Heart left ventricle (tissue), 16 donors: ENCODE measurements around the gene TCFL5. TPM values are rescaled to one million over a fixed set of nuclear protein-coding genes. Genes with fewer than 3 reads are reported as not detected.

Source experiments
- ATAC-seq, 4 donors: fragments of 200-7000 bp; cut with Tn5 transposase; one replicate each; pipeline ENCODE4 v1.9.1; 2020 to 2022; ENCODE audit warnings: moderate library complexity in 4 of 4, mild to moderate bottlenecking in 3 of 4, moderate number of reproducible peaks in 1 of 4
- DNase-seq, 5 donors: peaks; one replicate each; pipeline ENCODE4 v3.0.0-alpha.2; 2020
- H3K27ac ChIP-seq, 12 donors: fragments of 200-600 bp; sonication (generic) in 4 of 12; one replicate each; pipeline versions ENCODE4 v1.5.0 to v1.8.0; 2016 to 2022; ENCODE audit warnings: mild to moderate bottlenecking in 2 of 12
- H3K27me3 ChIP-seq, 9 donors: fragments of 200-600 bp; sonication (generic) in 2 of 9; one replicate each; pipeline versions ENCODE4 v1.5.1 to v1.8.0; 2016 to 2022; ENCODE audit warnings: mild to moderate bottlenecking in 3 of 9
- H3K36me3 ChIP-seq, 9 donors: fragments of 200-600 bp; sonication (generic) in 2 of 9; one replicate each; pipeline versions ENCODE4 v1.5.0 to v1.8.0; 2018 to 2022; ENCODE audit warnings: mild to moderate bottlenecking in 2 of 9
- H3K4me1 ChIP-seq, 12 donors: fragments of 200-600 bp; sonication (generic) in 4 of 12; one replicate each; pipeline versions ENCODE4 v1.5.0 to v1.8.0; 2016 to 2022; ENCODE audit warnings: mild to moderate bottlenecking in 3 of 12
- H3K4me3 ChIP-seq, 12 donors: fragments of 200-600 bp; sonication (generic) in 4 of 12; one replicate each; pipeline versions ENCODE4 v1.5.0 to v1.8.0; 2017 to 2022; ENCODE audit warnings: mild to moderate bottlenecking in 9 of 12, moderate library complexity in 4 of 12
- H3K9me3 ChIP-seq, 12 donors: fragments of 200-600 bp; sonication (generic) in 4 of 12; one replicate each; pipeline versions ENCODE4 v1.5.0 to v1.8.0; 2016 to 2022; ENCODE audit warnings: mild to moderate bottlenecking in 1 of 12
- POLR2A ChIP-seq, 2 donors: fragments of 450-650 bp; IDR thresholded peaks; one replicate each; pipeline ENCODE4 v1.6.1; 2017; ENCODE audit warnings: antibody characterized with exemption in 2 of 2, mild to moderate bottlenecking in 2 of 2, moderate library complexity in 2 of 2
- WGBS, 4 donors: extraction: QIAGEN DNeasy Blood & Tissue Kit in 2 of 4; methylation state at CpG; one replicate each; pipeline versions ENCODE4 v1.1.5 to v1.1.7; 2013 to 2018; 5-methylcytosine and 5-hydroxymethylcytosine counted together
- intact Hi-C, 10 donors: fragments of 100-400 bp; cut with DNase I; formaldehyde crosslinking; loops; one replicate each; pipeline versions ENCODE4 v1.11.1 to v1.14.2; 2022
- polyA plus RNA-seq, 2 donors: library from polyadenylated mRNA; stranded (reverse); fragments of 200-250 nt; gene quantifications; one replicate each; pipeline ENCODE4 v1.2.3, GENCODE V29; 2013
- total RNA-seq, 9 donors: library from RNA; depleted of rRNA in 2 of 9; stranded (reverse); fragments of >200 nt in 2 of 9; fragmentation: NEBNext Ultra II Directional in 3 of 9; extraction: Animal tissue kit (Norgen Biotek cat#: 25700) in 3 of 9; gene quantifications; one replicate each; pipeline versions ENCODE4 v1.1.0 to v1.2.4, GENCODE V29; 2016 to 2023
- TF ChIP-seq, protein P1 (sequence below), 12 donors: fragments of 200-600 bp; sonication (generic) in 4 of 12; IDR thresholded peaks; one replicate each; pipeline versions ENCODE4 v1.5.0 to v1.8.0; 2018 to 2022; ENCODE audit warnings: antibody characterized with exemption in 12 of 12, mild to moderate bottlenecking in 5 of 12
- donor health status: ischemic (EF 13 %, LVEDD 7.1; RV severe dilation, severe dysfunction).
- donor health status: healthy with polysubstance abuse.
- donor health status: DM: no; HTN: yes; CAD: no.
- donor health status: DM: no; HTN: no; CAD: no.
- donor health status: ischemic (EF 25% LVEDD 6.9; RV normal size, moderate dysfunction).
- donor health status: ischemic (EF 25% LVEDD 5.7; RV mildly dilated, moderate dysfunction).
- donor health status: healthy.
- donor health status: DM: yes; HTN: yes; CAD: no.
- donor health status: ischemic (EF 35%, LVEDD 5.7; RV mildly dilated, moderate dysfunction).
- donor health status: nonischemic (EF 11% LVEDD 7.7; RV severe dilation, severe dysfunction).
- donor health status: DM: yes; HTN: yes; CAD: no.
- donor health status: PGD.
- donor health status: ischemic (EF 29% LVEDD 5.4; RV normal size, mild dysfunction).
- donor health status: nonischemic (EF 23%, LVEDD 6.1; RV moderate dilation, normal function).

TCFL5 gene
- total and polyA plus RNA-seq, 11 donors = 2.5 to 8.2 (median 5.9) TPM

GRCh38 chr20:62886709-62887058 lies 25.1 kb upstream of the TCFL5 start:
- 76 to 83% (median 81%) methylated on average over 5 to 7 of the region's 7 CpGs for WGBS, 4 donors
- Histone ChIP-seq H3K27ac (peak overlapping the region in 1 of 12 donors; percentile 58), H3K4me3 (no peak overlapping the region), H3K36me3 (peaks cover 10 to 73% (median 57%) of the 10 kb centered on the region in 9 donors), H3K9me3 (no peaks in the 10 kb centered on the region), H3K27me3 (no peaks in the 10 kb centered on the region), H3K4me1 (peaks cover 0 to 11% (median 2%) of the 10 kb centered on the region in 12 donors)
- ATAC-seq = no peak
- intact Hi-C loops = no loop called here
- DNase-seq = no peak
- TF ChIP-seq, protein P1, sequence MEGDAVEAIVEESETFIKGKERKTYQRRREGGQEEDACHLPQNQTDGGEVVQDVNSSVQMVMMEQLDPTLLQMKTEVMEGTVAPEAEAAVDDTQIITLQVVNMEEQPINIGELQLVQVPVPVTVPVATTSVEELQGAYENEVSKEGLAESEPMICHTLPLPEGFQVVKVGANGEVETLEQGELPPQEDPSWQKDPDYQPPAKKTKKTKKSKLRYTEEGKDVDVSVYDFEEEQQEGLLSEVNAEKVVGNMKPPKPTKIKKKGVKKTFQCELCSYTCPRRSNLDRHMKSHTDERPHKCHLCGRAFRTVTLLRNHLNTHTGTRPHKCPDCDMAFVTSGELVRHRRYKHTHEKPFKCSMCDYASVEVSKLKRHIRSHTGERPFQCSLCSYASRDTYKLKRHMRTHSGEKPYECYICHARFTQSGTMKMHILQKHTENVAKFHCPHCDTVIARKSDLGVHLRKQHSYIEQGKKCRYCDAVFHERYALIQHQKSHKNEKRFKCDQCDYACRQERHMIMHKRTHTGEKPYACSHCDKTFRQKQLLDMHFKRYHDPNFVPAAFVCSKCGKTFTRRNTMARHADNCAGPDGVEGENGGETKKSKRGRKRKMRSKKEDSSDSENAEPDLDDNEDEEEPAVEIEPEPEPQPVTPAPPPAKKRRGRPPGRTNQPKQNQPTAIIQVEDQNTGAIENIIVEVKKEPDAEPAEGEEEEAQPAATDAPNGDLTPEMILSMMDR (IDR thresholded peaks at IDR 0.05) = no peak
- no peak for TF ChIP-seq POLR2A (IDR thresholded peaks at IDR 0.05)

DNA sequence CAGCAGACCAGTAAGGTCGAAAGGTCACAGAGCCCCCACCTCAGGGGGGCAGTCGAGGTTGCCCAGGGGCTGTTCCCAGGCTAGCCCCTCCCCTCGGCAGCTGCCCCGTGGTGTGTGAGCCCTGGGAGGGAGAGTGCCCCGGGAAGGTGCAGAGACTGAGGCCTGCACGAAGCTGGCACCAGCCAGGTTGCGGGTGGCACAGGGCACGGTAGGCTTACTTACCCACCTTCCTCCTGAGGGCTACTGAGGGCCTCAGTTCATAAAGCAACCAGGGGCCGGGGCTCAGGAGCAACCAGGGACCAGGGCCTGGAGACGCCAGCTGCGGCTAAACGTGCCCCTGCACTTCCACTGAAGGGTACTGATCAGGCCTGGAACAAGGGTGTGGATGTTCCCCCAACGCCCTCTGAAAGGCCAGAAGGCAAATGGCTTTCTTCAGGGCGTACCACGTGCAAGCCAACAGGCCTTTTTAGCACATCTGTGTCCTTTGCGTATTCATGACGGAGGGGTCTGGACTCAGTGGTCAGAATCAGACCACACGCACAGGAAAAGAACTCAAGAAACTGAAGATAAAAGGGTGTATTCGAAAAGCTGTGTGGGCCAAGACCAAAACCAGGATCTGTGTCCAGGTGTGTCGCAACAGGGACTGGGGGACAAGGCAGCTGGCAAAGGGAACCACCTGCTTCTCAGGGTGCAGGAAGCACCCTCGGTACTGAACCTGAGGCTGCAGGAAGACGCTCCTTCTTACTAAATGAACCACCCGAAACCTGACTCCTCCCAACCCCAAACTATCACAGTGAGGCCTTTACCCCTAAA lies 24.5 kb upstream of the TCFL5 start:
- H3K4me3 ChIP-seq = no peak overlapping the region
- H3K27me3 ChIP-seq = no peaks in the 10 kb centered on the region
- TF ChIP-seq POLR2A (IDR thresholded peaks at IDR 0.05) = no peak
- TF ChIP-seq, protein P1 (IDR thresholded peaks at IDR 0.05) = no peak
- no peak for ATAC-seq
- no peak for DNase-seq
- intact Hi-C loops = no loop called here
- peak overlapping the region in 1 of 12 donors; percentile 58 for H3K27ac ChIP-seq
- WGBS, 4 donors = 84 to 93% (median 88%) methylated on average over 16 to 23 of the region's 23 CpGs
- peaks cover 0 to 11% (median 2%) of the 10 kb centered on the region in 12 donors for H3K4me1 ChIP-seq
- H3K36me3 ChIP-seq = peaks cover 10 to 73% (median 57%) of the 10 kb centered on the region in 9 donors
- no peaks in the 10 kb centered on the region for H3K9me3 ChIP-seq

- Histone ChIP-seq H3K4me1 (peaks cover 0 to 11% (median 2%) of the 10 kb centered on the region in 12 donors), H3K9me3 (no peaks in the 10 kb centered on the region), H3K27me3 (no peaks in the 10 kb centered on the region), H3K27ac (no peak overlapping the region), H3K4me3 (no peak overlapping the region), H3K36me3 (peaks cover 7 to 73% (median 57%) of the 10 kb centered on the region in 9 donors)
- intact Hi-C loops = no loop called here
- DNase-seq (no peak), ATAC-seq (no peak)
- TF ChIP-seq POLR2A (IDR thresholded peaks at IDR 0.05) = no peak
- TF ChIP-seq, protein P1 (IDR thresholded peaks at IDR 0.05) = no peak
- WGBS, 4 donors = 83 to 89% (median 88%) methylated on average over 20 of the region's 20 CpGs
These were observed 23.6 kb upstream of the TCFL5 start for GRCh38 chr20:62885046-62885895.

GRCh38 chr20:62884556-62884955 lies 22.9 kb upstream of the TCFL5 start:
- Histone ChIP-seq H3K4me3 (no peak overlapping the region), H3K27me3 (no peaks in the 10 kb centered on the region), H3K4me1 (peaks cover 0 to 11% (median 2%) of the 10 kb centered on the region in 12 donors), H3K9me3 (no peaks in the 10 kb centered on the region), H3K36me3 (peaks cover 4 to 69% (median 53%) of the 10 kb centered on the region in 9 donors), H3K27ac (no peak overlapping the region)
- ATAC-seq (no peak), DNase-seq (no peak)
- TF ChIP-seq, protein P1 (IDR thresholded peaks at IDR 0.05) = no peak
- TF ChIP-seq POLR2A (IDR thresholded peaks at IDR 0.05) = no peak
- intact Hi-C loops = no loop called here
- 81 to 84% (median 83%) methylated on average over 8 of the region's 8 CpGs for WGBS, 4 donors
